ENCODE data around the gene SLC46A3.

- TF ChIP-seq EZH2 (IDR thresholded peaks at IDR 0.05; ENCODE audit: borderline replicate concordance, insufficient read depth, low read depth, low read length, poor library complexity, severe bottlenecking) = no peak
- no peak for TF ChIP-seq CTCF (IDR thresholded peaks at IDR 0.05)
Observed at GRCh38 chr13:28657784-28658538, 60.8 kb downstream of the SLC46A3 start.
